Measurements from ENCODE around the gene PDE4A. TPM values are rescaled to one million over a fixed set of nuclear protein-coding genes. Genes with fewer than 3 reads are reported as not detected.

Gene PDE4A
- polyA plus RNA-seq, 3 donors: 4.7 to 14.8 (median 5.8) TPM

- Mint-ChIP-seq H3K9me3 (peaks cover 0 to 24% (median 16%) of the 10 kb centered on the region in 7 donors), H3K4me1 (peaks cover 29% of the 10 kb centered on the region), H3K4me3 (peak overlapping the region; percentile 55 to 86), H3K27ac (peak overlapping the region in 1 of 7 donors; percentile 38), H3K27me3 (ENCODE audit: low read depth in 3 of 3) (peaks cover 66 to 86% (median 75%) of the 10 kb centered on the region in 3 donors), H3K36me3 (peaks cover 3 to 21% of the 10 kb centered on the region in 2 donors)
- no peaks in the 10 kb centered on the region for H3K36me3 ChIP-seq (replicated peaks in 1 of 2; ENCODE audit: control insufficient read depth in 1 of 2, insufficient read depth in 2 of 2, low read length in 2 of 2)
- H3K9me3 ChIP-seq (replicated peaks in 1 of 2; ENCODE audit: control insufficient read depth in 1 of 2, insufficient read depth in 1 of 2, low read length in 2 of 2): peaks cover 0 to 44% of the 10 kb centered on the region in 2 donors
- H3K9ac ChIP-seq (ENCODE audit: insufficient read depth, low read length, poor library complexity, severe bottlenecking): no peak overlapping the region
- H3K79me2 ChIP-seq (ENCODE audit: insufficient read depth, low read length): no peaks in the 10 kb centered on the region
- no peak overlapping the region for H3K27ac ChIP-seq (ENCODE audit: low read depth in 1 of 2, low read length in 2 of 2)
- H4K20me1 ChIP-seq (ENCODE audit: insufficient read depth, low read length): no peaks in the 10 kb centered on the region
- peak overlapping the region; percentile 46 for H3K4me2 ChIP-seq (replicated peaks; ENCODE audit: extremely low read depth, low read length, poor library complexity, severe bottlenecking)
- H3K27me3 ChIP-seq (ENCODE audit: control insufficient read depth in 2 of 2, insufficient read depth in 2 of 2, low read length in 2 of 2): peaks cover 48 to 77% of the 10 kb centered on the region in 2 donors
- no peak overlapping the region for H2AFZ ChIP-seq (ENCODE audit: insufficient read depth, low read depth, low read length, poor library complexity, severe bottlenecking)
- peak in 1 of 3 donors; percentile 7 for DNase-seq
- intact Hi-C loops (cut with micrococcal nuclease): no loop called here
- H3K4me3 ChIP-seq (replicated peaks in 1 of 3; ENCODE audit: low read depth in 2 of 3, low read length in 3 of 3): no peak overlapping the region
- H3K4me1 ChIP-seq (ENCODE audit: control insufficient read depth in 1 of 2, insufficient read depth in 2 of 2, low read length in 2 of 2): peaks cover 16 to 33% of the 10 kb centered on the region in 2 donors
- WGBS (ENCODE audit: insufficient coverage): 0% methylated on average over 12 of the region's 27 CpGs
- TF ChIP-seq, protein P1, sequence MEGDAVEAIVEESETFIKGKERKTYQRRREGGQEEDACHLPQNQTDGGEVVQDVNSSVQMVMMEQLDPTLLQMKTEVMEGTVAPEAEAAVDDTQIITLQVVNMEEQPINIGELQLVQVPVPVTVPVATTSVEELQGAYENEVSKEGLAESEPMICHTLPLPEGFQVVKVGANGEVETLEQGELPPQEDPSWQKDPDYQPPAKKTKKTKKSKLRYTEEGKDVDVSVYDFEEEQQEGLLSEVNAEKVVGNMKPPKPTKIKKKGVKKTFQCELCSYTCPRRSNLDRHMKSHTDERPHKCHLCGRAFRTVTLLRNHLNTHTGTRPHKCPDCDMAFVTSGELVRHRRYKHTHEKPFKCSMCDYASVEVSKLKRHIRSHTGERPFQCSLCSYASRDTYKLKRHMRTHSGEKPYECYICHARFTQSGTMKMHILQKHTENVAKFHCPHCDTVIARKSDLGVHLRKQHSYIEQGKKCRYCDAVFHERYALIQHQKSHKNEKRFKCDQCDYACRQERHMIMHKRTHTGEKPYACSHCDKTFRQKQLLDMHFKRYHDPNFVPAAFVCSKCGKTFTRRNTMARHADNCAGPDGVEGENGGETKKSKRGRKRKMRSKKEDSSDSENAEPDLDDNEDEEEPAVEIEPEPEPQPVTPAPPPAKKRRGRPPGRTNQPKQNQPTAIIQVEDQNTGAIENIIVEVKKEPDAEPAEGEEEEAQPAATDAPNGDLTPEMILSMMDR (IDR thresholded peaks at IDR 0.05): no peak
Measured at GRCh38 chr19:10517760-10518443, 97.6 kb downstream of the PDE4A start.

DNA sequence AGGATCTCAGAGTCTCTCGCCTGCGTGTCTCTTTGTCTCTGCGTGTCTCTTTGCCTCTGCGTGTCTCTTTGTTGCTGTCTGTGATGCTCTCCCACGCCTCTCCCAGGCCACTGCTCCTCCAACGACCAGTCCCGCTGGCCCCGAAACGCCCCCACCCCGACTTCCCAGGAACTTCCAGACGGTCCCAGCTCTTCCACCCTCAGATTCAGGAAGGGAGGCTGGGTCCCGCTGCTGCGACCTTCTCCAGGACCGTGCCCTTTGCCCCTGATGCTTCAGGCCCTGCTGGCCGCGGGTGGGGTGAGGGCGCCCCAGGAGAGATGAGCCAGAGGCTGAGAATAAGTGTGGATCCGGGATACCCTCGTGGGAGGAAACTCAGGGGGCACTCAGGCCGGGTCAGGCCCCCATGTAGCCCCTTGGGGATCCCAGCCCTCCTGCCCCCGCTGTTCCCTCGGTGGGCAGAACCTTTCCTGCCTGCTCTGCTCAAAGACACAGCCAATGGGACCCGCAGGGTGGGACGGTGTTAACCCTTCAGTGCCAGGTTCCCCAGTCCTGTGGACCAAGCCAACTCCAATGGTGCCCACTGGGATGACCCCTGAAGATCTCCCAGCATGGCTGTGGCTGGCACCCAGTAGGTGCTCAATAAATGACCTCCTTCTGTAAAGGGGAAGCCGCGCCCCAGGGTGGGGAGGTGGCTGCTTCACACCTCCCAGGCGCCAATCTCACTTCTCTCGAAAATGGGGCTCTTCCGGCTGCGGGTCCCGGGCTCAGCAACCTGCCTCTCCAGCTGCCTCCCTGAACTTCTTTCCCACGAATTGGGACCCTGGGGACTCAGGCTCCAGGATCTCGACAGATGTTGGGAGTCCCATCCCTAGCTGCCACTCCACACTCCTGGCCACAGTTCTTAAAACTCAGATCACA is 98.4 kb downstream of the PDE4A start:
- Mint-ChIP-seq H3K9me3 (peaks cover 0 to 18% (median 10%) of the 10 kb centered on the region in 7 donors), H3K4me1 (peaks cover 27% of the 10 kb centered on the region), H3K27ac (peak overlapping the region in 1 of 7 donors; percentile 52), H3K27me3 (ENCODE audit: low read depth in 3 of 3) (peaks cover 59 to 78% (median 69%) of the 10 kb centered on the region in 3 donors), H3K4me3 (peak overlapping the region; percentile 55 to 86), H3K36me3 (peaks cover 0 to 14% of the 10 kb centered on the region in 2 donors)
- Histone ChIP-seq H3K9me3 (replicated peaks in 1 of 2; ENCODE audit: control insufficient read depth in 1 of 2, insufficient read depth in 1 of 2, low read length in 2 of 2) (peaks cover 0 to 40% of the 10 kb centered on the region in 2 donors), H3K36me3 (replicated peaks in 1 of 2; ENCODE audit: control insufficient read depth in 1 of 2, insufficient read depth in 2 of 2, low read length in 2 of 2) (no peaks in the 10 kb centered on the region), H3K79me2 (ENCODE audit: insufficient read depth, low read length) (no peaks in the 10 kb centered on the region), H3K4me3 (replicated peaks in 1 of 3; ENCODE audit: low read depth in 2 of 3, low read length in 3 of 3) (no peak overlapping the region), H2AFZ (ENCODE audit: insufficient read depth, low read depth, low read length, poor library complexity, severe bottlenecking) (no peak overlapping the region), H3K4me1 (ENCODE audit: control insufficient read depth in 1 of 2, insufficient read depth in 2 of 2, low read length in 2 of 2) (peaks cover 16 to 32% of the 10 kb centered on the region in 2 donors), H4K20me1 (ENCODE audit: insufficient read depth, low read length) (no peaks in the 10 kb centered on the region), H3K9ac (ENCODE audit: insufficient read depth, low read length, poor library complexity, severe bottlenecking) (no peak overlapping the region), H3K27ac (ENCODE audit: low read depth in 1 of 2, low read length in 2 of 2) (no peak overlapping the region), H3K4me2 (replicated peaks; ENCODE audit: extremely low read depth, low read length, poor library complexity, severe bottlenecking) (peak overlapping the region; percentile 46), H3K27me3 (ENCODE audit: control insufficient read depth in 2 of 2, insufficient read depth in 2 of 2, low read length in 2 of 2) (peaks cover 40 to 69% of the 10 kb centered on the region in 2 donors)
- intact Hi-C loops (cut with micrococcal nuclease): no loop called here
- WGBS (ENCODE audit: insufficient coverage): 11% methylated on average over 30 of the region's 33 CpGs
- TF ChIP-seq, protein P1 (IDR thresholded peaks at IDR 0.05): no peak
- DNase-seq: no peak
